Measurements from ENCODE around the gene ZSWIM6.

- TF ChIP-seq CTCF (IDR thresholded peaks at IDR 0.05; ENCODE audit: insufficient read depth, low read depth, low read length) (no peak), EZH2 (IDR thresholded peaks at IDR 0.05; ENCODE audit: insufficient read depth, low read length) (no peak)
Measured at GRCh38 chr5:61523997-61524396, 191.9 kb downstream of the ZSWIM6 start.
